ENCODE results near the gene SNX6.
"Not testable (repeated sequence)": the region's sequence is repeated elsewhere in the genome, so short reads cannot be mapped to it uniquely, and the experiment has no call there.

The SNX6 gene

GRCh38 chr14:34562776-34563150 is 67.2 kb downstream of the SNX6 start:
- no peak for DNase-seq (ENCODE audit: low spot score)

- DNase-seq (ENCODE audit: low spot score): not testable (repeated sequence)
Observed at GRCh38 chr14:34562037-34562775, 67.7 kb downstream of the SNX6 start.

- DNase-seq (ENCODE audit: low spot score): not testable (repeated sequence)
Observed at GRCh38 chr14:34556498-34556829, 73.5 kb downstream of the SNX6 start.

- DNase-seq (ENCODE audit: low spot score): not testable (repeated sequence)
Observed at GRCh38 chr14:34555583-34556497, 74.1 kb downstream of the SNX6 start.

- DNase-seq (ENCODE audit: low spot score): peak; percentile 26
Observed at GRCh38 chr14:34554540-34555250, 75.3 kb downstream of the SNX6 start.

GRCh38 chr14:34549276-34549966 is 80.5 kb downstream of the SNX6 start:
- DNase-seq (ENCODE audit: low spot score): not testable (repeated sequence)

- no peak for DNase-seq (ENCODE audit: low spot score)
Observed at GRCh38 chr14:34548472-34548981, 81.4 kb downstream of the SNX6 start.

- not testable (repeated sequence) for DNase-seq (ENCODE audit: low spot score)
Observed at GRCh38 chr14:34547136-34547520, 82.8 kb downstream of the SNX6 start.

- not testable (repeated sequence) for DNase-seq (ENCODE audit: low spot score)
Observed at GRCh38 chr14:34546272-34547135, 83.4 kb downstream of the SNX6 start.

GRCh38 chr14:34540181-34541059 is 89.5 kb downstream of the SNX6 start:
- DNase-seq (ENCODE audit: low spot score): not testable (repeated sequence)

GRCh38 chr14:34539407-34540180 is 90.4 kb downstream of the SNX6 start, which contains the start of gene EAPP:
Gene EAPP (minus strand): TSS chr14:34539701. CDS start chr14:34539628, 73 bp downstream.
- peak; percentile 96 for DNase-seq (ENCODE audit: low spot score)

GRCh38 chr14:34538871-34539406 is 91.0 kb downstream of the SNX6 start:
- DNase-seq (ENCODE audit: low spot score): no peak

- not testable (repeated sequence) for DNase-seq (ENCODE audit: low spot score)
Observed at GRCh38 chr14:34538096-34538495, 91.9 kb downstream of the SNX6 start.

GRCh38 chr14:34537677-34538009 is 92.3 kb downstream of the SNX6 start:
- DNase-seq (ENCODE audit: low spot score): no peak

- DNase-seq (ENCODE audit: low spot score): peak; percentile 21
Observed at GRCh38 chr14:34536951-34537676, 92.8 kb downstream of the SNX6 start.

- no peak for DNase-seq (ENCODE audit: low spot score)
Observed at GRCh38 chr14:34527591-34527990, 102.4 kb downstream of the SNX6 start.

GRCh38 chr14:34524216-34524615 is 105.7 kb downstream of the SNX6 start:
- not testable (repeated sequence) for DNase-seq (ENCODE audit: low spot score)

- DNase-seq (ENCODE audit: low spot score): no peak
Observed at GRCh38 chr14:34522496-34522895, 107.5 kb downstream of the SNX6 start.
